Gastroesophageal sphincter (tissue), 4 donors: ENCODE data around the gene ZNF540. TPM values are rescaled to one million over a fixed set of nuclear protein-coding genes. Genes with fewer than 3 reads are reported as not detected.

ENCODE experiments used
- ATAC-seq: fragments of 150-250 bp; one replicate; pipeline ENCODE4 v1.9.1; 2016; ENCODE audit warnings: mild to moderate bottlenecking, moderate library complexity
- H3K27ac ChIP-seq, 4 donors: fragments of 200-600 bp; sonication (generic) in 3 of 4; 1 replicate in 3 of 4; 2 replicates in 1 of 4; pipeline ENCODE4 v1.5.1; 2016 to 2019
- H3K27me3 ChIP-seq: fragments of 200-600 bp; sonication (generic); one replicate; pipeline ENCODE4 v1.5.1; 2019
- H3K36me3 ChIP-seq, 2 donors: fragments of 200-600 bp; sonication (generic); one replicate each; pipeline ENCODE4 v1.5.1; 2019; ENCODE audit warnings: control low read depth in 1 of 2
- H3K4me1 ChIP-seq, 3 donors: fragments of 200-600 bp; sonication (generic); 1 replicate in 2 of 3; 2 replicates in 1 of 3; pipeline ENCODE4 v1.5.1; 2016 to 2019; ENCODE audit warnings: control low read depth in 2 of 3
- H3K4me3 ChIP-seq, 2 donors: fragments of 200-600 bp; sonication (generic); one replicate each; pipeline ENCODE4 v1.5.1; 2019; ENCODE audit warnings: mild to moderate bottlenecking in 1 of 2, moderate library complexity in 1 of 2
- H3K9me3 ChIP-seq, 3 donors: fragments of 200-600 bp; sonication (generic); one replicate each; pipeline ENCODE4 v1.5.1; 2017 to 2019; ENCODE audit warnings: control low read depth in 2 of 3
- CTCF ChIP-seq, 4 experiments: fragments of 200-600 bp in 2 of 4; fragments of 450-650 bp in 2 of 4; sonication (generic) in 1 of 4; IDR thresholded peaks; one replicate each; pipeline ENCODE4 v1.5.1; 2017 to 2019; ENCODE audit warnings: antibody characterized with exemption in 4 of 4, mild to moderate bottlenecking in 2 of 4, moderate library complexity in 2 of 4
- EP300 ChIP-seq: sonication (generic); formaldehyde crosslinking; IDR thresholded peaks from one replicate; pipeline ENCODE4 v1.6.1; 2017; ENCODE audit warnings: antibody characterized with exemption, mild to moderate bottlenecking
- POLR2A ChIP-seq, 2 donors: fragments of 450-650 bp; IDR thresholded peaks; one replicate each; pipeline ENCODE4 v1.6.1; 2017; ENCODE audit warnings: antibody characterized with exemption in 2 of 2, mild to moderate bottlenecking in 2 of 2, moderate library complexity in 1 of 2
- POLR2AphosphoS5 ChIP-seq: sonication (generic); formaldehyde crosslinking; IDR thresholded peaks from one replicate; pipeline ENCODE4 v1.6.1; 2017; ENCODE audit warnings: antibody characterized with exemption
- WGBS, 2 donors: methylation state at CpG; one replicate each; pipeline ENCODE4 v1.1.5; 2018; ENCODE audit warnings: low coverage in 1 of 2; 5-methylcytosine and 5-hydroxymethylcytosine counted together
- total RNA-seq, 4 donors: library from RNA; depleted of rRNA; stranded (reverse); fragments of >200 nt; gene quantifications; one replicate each; pipeline ENCODE4 v1.1.0, GENCODE V29; 2016

Gene ZNF540
- total RNA-seq, 4 donors from 2014 or later, result 2.0 to 11.8 (median 4.8) TPM

DNA sequence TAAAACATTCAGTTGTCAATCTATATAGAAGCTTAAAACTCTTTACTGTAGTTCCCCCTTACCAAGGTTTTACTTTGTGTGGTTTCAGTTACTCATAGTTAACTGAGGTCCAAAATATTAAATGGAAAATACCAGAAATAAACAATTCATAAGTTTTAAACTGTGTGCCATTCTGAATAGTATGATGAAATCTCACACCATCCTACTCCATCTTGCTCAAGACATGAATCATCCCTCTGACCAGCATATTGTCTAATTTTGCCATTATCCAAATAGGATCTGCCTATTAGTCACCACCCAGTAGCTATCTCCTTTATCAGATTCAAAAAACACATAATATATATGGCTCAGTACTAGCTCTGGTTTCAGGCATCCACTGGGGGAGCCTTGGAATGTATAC, 22.5 kb upstream of the ZNF540 start:
- H3K27me3 ChIP-seq, result no peaks in the 10 kb centered on the region
- no peak for ATAC-seq
- H3K36me3 ChIP-seq, result peaks cover 0 to 47% of the 10 kb centered on the region in 2 donors
- H3K4me1 ChIP-seq, result no peaks in the 10 kb centered on the region
- no peak overlapping the region for H3K27ac ChIP-seq
- H3K9me3 ChIP-seq, result peaks cover 0 to 15% (median 8%) of the 10 kb centered on the region in 3 donors
- TF ChIP-seq POLR2AphosphoS5 (no peak), EP300 (no peak), CTCF (IDR thresholded peaks at IDR 0.05) (no peak)
- no peak overlapping the region for H3K4me3 ChIP-seq

GRCh38 chr19:37583340-37583739, 11.3 kb upstream of the ZNF540 start:
- peaks cover 8 to 15% of the 10 kb centered on the region in 2 donors for H3K36me3 ChIP-seq

DNA sequence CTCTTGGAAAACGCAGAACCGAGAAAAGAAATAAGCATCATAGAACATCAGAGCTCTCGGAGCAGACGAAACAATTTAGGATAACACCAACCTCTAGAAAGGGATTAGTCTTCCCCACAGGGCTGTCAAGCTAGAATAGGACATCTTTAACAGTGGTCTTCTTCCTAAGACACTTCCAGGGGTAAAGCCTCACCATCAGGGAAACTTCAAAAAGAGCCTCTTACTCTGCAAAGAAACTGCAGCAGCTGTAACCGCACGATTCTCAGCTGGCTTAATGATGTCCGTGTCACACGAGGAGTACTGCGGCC, 726 bp upstream of the ZNF540 start:
- 6 to 13% methylated on average over 6 to 7 of the region's 9 CpGs for WGBS, 2 donors
- Histone ChIP-seq H3K27ac (peak overlapping the region; percentile 59 to 97 (median 90)), H3K36me3 (peaks cover 0 to 27% of the 10 kb centered on the region in 2 donors), H3K9me3 (peaks cover 0 to 32% (median 0%) of the 10 kb centered on the region in 3 donors), H3K4me1 (peaks cover 0 to 23% (median 3%) of the 10 kb centered on the region in 3 donors), H3K4me3 (peak overlapping the region; percentile 68 to 71), H3K27me3 (no peaks in the 10 kb centered on the region)
- no peak for ATAC-seq
- TF ChIP-seq POLR2A (IDR thresholded peaks at IDR 0.05), result no peak
- no peak for TF ChIP-seq EP300
- no peak for TF ChIP-seq CTCF (IDR thresholded peaks at IDR 0.05)
- no peak for TF ChIP-seq POLR2AphosphoS5

More at GRCh38 chr19:37583340-37583739, 11.3 kb upstream of the ZNF540 start:
- H3K4me3 ChIP-seq, result no peak overlapping the region
- peaks cover 0 to 35% (median 0%) of the 10 kb centered on the region in 3 donors for H3K9me3 ChIP-seq
- TF ChIP-seq EP300 (no peak), POLR2A (IDR thresholded peaks at IDR 0.05) (no peak), POLR2AphosphoS5 (no peak), CTCF (IDR thresholded peaks at IDR 0.05) (no peak)
- no peaks in the 10 kb centered on the region for H3K4me1 ChIP-seq
- no peak overlapping the region for H3K27ac ChIP-seq
- no peaks in the 10 kb centered on the region for H3K27me3 ChIP-seq
- no peak for ATAC-seq
- 59 to 67% methylated on average over 2 of the region's 2 CpGs for WGBS, 2 donors

DNA sequence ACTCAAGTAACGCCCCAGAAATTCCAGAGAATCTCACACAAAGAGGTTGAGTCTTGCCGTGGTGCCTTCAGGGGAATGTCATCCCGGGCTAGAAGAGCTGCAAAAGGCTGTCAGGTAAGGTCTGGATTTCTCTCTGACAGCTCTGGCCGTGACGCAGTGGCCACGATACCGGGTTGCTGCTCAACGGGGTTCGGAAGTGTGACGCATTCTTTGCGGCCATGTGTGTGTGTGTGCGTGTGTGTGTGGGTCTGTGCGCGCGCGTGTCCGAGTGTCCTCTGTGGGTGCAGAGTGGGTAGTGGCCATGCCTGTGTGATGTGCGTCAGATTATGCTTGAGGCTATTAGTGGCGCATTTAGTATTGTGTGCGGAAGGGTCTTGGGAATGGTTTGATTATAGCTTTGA, 306 bp downstream of the ZNF540 start:
- peak overlapping the region; percentile 68 to 71 for H3K4me3 ChIP-seq
- peak; percentile 70 for ATAC-seq
- H3K27ac ChIP-seq, result peak overlapping the region; percentile 59 to 97 (median 90)
- 0 to 1% methylated on average over 12 to 18 of the region's 20 CpGs for WGBS, 2 donors
- TF ChIP-seq POLR2AphosphoS5 (peak; percentile 5), POLR2A (IDR thresholded peaks at IDR 0.05) (peak in 1 of 2 donors; percentile 2), EP300 (no peak), CTCF (IDR thresholded peaks at IDR 0.05) (no peak)
- H3K9me3 ChIP-seq, result peaks cover 0 to 23% (median 0%) of the 10 kb centered on the region in 3 donors
- H3K27me3 ChIP-seq, result no peaks in the 10 kb centered on the region
- peaks cover 0 to 38% of the 10 kb centered on the region in 2 donors for H3K36me3 ChIP-seq
- peaks cover 0 to 23% (median 3%) of the 10 kb centered on the region in 3 donors for H3K4me1 ChIP-seq
